SK-N-SH (cell line): ENCODE results near the gene ZNF511. TPM values are rescaled to one million over a fixed set of nuclear protein-coding genes. Genes with fewer than 3 reads are reported as not detected.

Experiments
- CTCF ChIA-PET: fragments of 300-600, 350-600 bp; formaldehyde crosslinking; extraction: SDS; loops from one replicate; lab custom pipeline; 2021; lab: Yijun Ruan, JAX
- POLR2A ChIA-PET: fragments of 350-600 bp; sonication (Branson Sonifier 250); formaldehyde crosslinking; extraction: SDS; loops from one replicate; lab custom pipeline; 2020; ENCODE audit warnings: antibody characterized with exemption, inconsistent platforms; lab: Yijun Ruan, JAX
- DNase-seq: peaks from one replicate; pipeline ENCODE4 v3.0.0; 2012
- H2AFZ ChIP-seq: fragments of 200-600 bp; sonication (generic); 2 replicates; pipeline ENCODE4 v1.8.1; 2016; ENCODE audit warnings: antibody characterized with exemption, mild to moderate bottlenecking, low read depth
- H3F3A ChIP-seq: fragments of 200-600 bp; sonication (generic); replicated peaks from 2 replicates; pipeline ENCODE3; 2016; ENCODE audit warnings: antibody characterized with exemption, mild to moderate bottlenecking; ENCODE audit not compliant: insufficient read depth
- H3K27ac ChIP-seq, 2 experiments: fragments of 200-500 bp in 1 of 2; fragments of 200-600 bp in 1 of 2; sonication (Bioruptor generic) in 1 of 2; sonication (generic), shearing (Covaris generic) in 1 of 2; 2 replicates each; pipeline versions ENCODE4 v1.5.1 to v1.6.1; 2014 to 2016; ENCODE audit warnings: low read depth in 2 of 2, inconsistent platforms in 1 of 2, low read length in 1 of 2, mild to moderate bottlenecking in 1 of 2, mixed read lengths in 1 of 2
- H3K27me3 ChIP-seq: fragments of 200-600 bp; sonication (generic), shearing (Covaris generic); 2 replicates; pipeline ENCODE4 v1.6.1; 2016; ENCODE audit warnings: mixed run types; ENCODE audit not compliant: insufficient read depth
- H3K36me3 ChIP-seq, 2 experiments: fragments of 200-500 bp in 1 of 2; fragments of 200-600 bp in 1 of 2; sonication (Bioruptor generic) in 1 of 2; sonication (generic) in 1 of 2; replicated peaks in 1 of 2; 2 replicates each; pipeline versions ENCODE3 to v1.5.1; 2014 to 2016; ENCODE audit warnings: low read length in 1 of 2, mild to moderate bottlenecking in 1 of 2; ENCODE audit not compliant: insufficient read depth in 2 of 2, control insufficient read depth in 1 of 2
- H3K4me1 ChIP-seq, 2 experiments: fragments of 200-500 bp in 1 of 2; fragments of 200-600 bp in 1 of 2; sonication (Bioruptor generic) in 1 of 2; sonication (generic), shearing (Covaris generic) in 1 of 2; 2 replicates each; pipeline versions ENCODE4 v1.5.1 to v1.6.1; 2014 to 2016; ENCODE audit warnings: low read depth in 1 of 2, low read length in 1 of 2, mixed run types in 1 of 2; ENCODE audit not compliant: insufficient read depth in 2 of 2, control insufficient read depth in 1 of 2
- H3K4me2 ChIP-seq: fragments of 200-600 bp; sonication (generic), shearing (Covaris generic); 2 replicates; pipeline ENCODE4 v1.6.1; 2017; ENCODE audit warnings: mixed run types
- H3K4me3 ChIP-seq, 2 experiments: fragments of 200-500 bp in 1 of 2; fragments of 200-600 bp in 1 of 2; sonication (Bioruptor generic) in 1 of 2; sonication (generic), shearing (Covaris generic) in 1 of 2; 2 replicates each; pipeline versions ENCODE4 v1.5.1 to v1.8.1; 2014 to 2016; ENCODE audit warnings: low read depth in 2 of 2, inconsistent platforms in 1 of 2, low read length in 1 of 2, mild to moderate bottlenecking in 1 of 2, mixed read lengths in 1 of 2, moderate library complexity in 1 of 2
- H3K79me2 ChIP-seq: fragments of 200-600 bp; sonication (generic); 2 replicates; pipeline ENCODE4 v1.8.1; 2017; ENCODE audit warnings: mild to moderate bottlenecking; ENCODE audit not compliant: insufficient read depth
- H3K9ac ChIP-seq: fragments of 200-600 bp; sonication (generic); 2 replicates; pipeline ENCODE4 v1.6.1; 2017; ENCODE audit warnings: mixed run types
- H3K9me2 ChIP-seq: fragments of 200-600 bp; sonication (generic); 2 replicates; pipeline ENCODE4 v1.6.1; 2017; ENCODE audit warnings: mixed run types
- H3K9me3 ChIP-seq: fragments of 200-600 bp; sonication (generic); 2 replicates; pipeline ENCODE4 v1.6.1; 2017; ENCODE audit warnings: mixed run types, mild to moderate bottlenecking, moderate library complexity
- H4K20me1 ChIP-seq: fragments of 200-600 bp; sonication (generic); 2 replicates; pipeline ENCODE4 v1.6.1; 2017; ENCODE audit warnings: mild to moderate bottlenecking, mixed run types; ENCODE audit not compliant: insufficient read depth
- CHD2 ChIP-seq: fragments of 150-350 bp; IDR thresholded peaks from 2 replicates; pipeline ENCODE4 v1.6.1; 2018; ENCODE audit warnings: low read length; ENCODE audit not compliant: partially characterized antibody
- ELF1 ChIP-seq: IDR thresholded peaks from 2 replicates; pipeline ENCODE4 v1.4.0; 2012
- EP300 ChIP-seq, 2 experiments: IDR thresholded peaks; 2 replicates each; pipeline versions ENCODE4 v1.4.0 to v1.6.1; 2012; ENCODE audit warnings: borderline replicate concordance in 1 of 2, low read depth in 1 of 2, low read length in 1 of 2
- FOSL2 ChIP-seq: IDR thresholded peaks from 2 replicates; pipeline ENCODE4 v1.4.0; 2012; ENCODE audit warnings: low read depth, mild to moderate bottlenecking, moderate library complexity, borderline replicate concordance
- FOXJ3 ChIP-seq: sonication (generic); formaldehyde crosslinking; IDR thresholded peaks from 2 replicates; pipeline ENCODE4 v1.5.1; 2020; ENCODE audit warnings: mild to moderate bottlenecking, missing genetic modification reagents
- GABPA ChIP-seq: IDR thresholded peaks from 2 replicates; pipeline ENCODE4 v1.4.0; 2012; ENCODE audit warnings: low read depth, mild to moderate bottlenecking
- GATA2 ChIP-seq: sonication (generic); formaldehyde crosslinking; IDR thresholded peaks from 2 replicates; pipeline ENCODE4 v1.5.0; 2020; ENCODE audit warnings: mild to moderate bottlenecking, missing genetic modification reagents
- IRF3 ChIP-seq: fragments of 150-350 bp; IDR thresholded peaks from 2 replicates; pipeline ENCODE4 v1.6.1; 2016; ENCODE audit warnings: mild to moderate bottlenecking, low read depth, low read length
- MEF2A ChIP-seq: IDR thresholded peaks from 2 replicates; pipeline ENCODE4 v1.4.0; 2012; ENCODE audit warnings: low read depth, borderline replicate concordance
- NRF1 ChIP-seq: IDR thresholded peaks from 2 replicates; pipeline ENCODE4 v1.6.1; 2012; ENCODE audit warnings: low read depth, mild to moderate bottlenecking, low read length
- PBX3 ChIP-seq: IDR thresholded peaks from 2 replicates; pipeline ENCODE4; 2012
- RAD21 ChIP-seq: IDR thresholded peaks from 2 replicates; pipeline ENCODE4 v1.6.1; 2012; ENCODE audit warnings: mild to moderate bottlenecking, low read length
- REST ChIP-seq: IDR thresholded peaks from 2 replicates; pipeline ENCODE4 v1.6.1; 2012; ENCODE audit warnings: mild to moderate bottlenecking, low read depth, low read length, moderate library complexity
- RFX5 ChIP-seq: IDR thresholded peaks from 2 replicates; pipeline ENCODE4 v1.6.1; 2012; ENCODE audit warnings: mild to moderate bottlenecking, improper control_type of control experiment, low read length
- RXRA ChIP-seq: IDR thresholded peaks from 2 replicates; pipeline ENCODE4 v1.4.0; 2012; ENCODE audit warnings: low read depth, mild to moderate bottlenecking, borderline replicate concordance
- SIN3A ChIP-seq: IDR thresholded peaks from 2 replicates; pipeline ENCODE4 v1.6.1; 2012; ENCODE audit warnings: low read depth, mild to moderate bottlenecking, low read length, moderate library complexity, borderline replicate concordance
- TCF12 ChIP-seq: IDR thresholded peaks from 2 replicates; pipeline ENCODE4 v1.4.0; 2012
- USF1 ChIP-seq: IDR thresholded peaks from 2 replicates; pipeline ENCODE4 v1.4.0; 2012; ENCODE audit warnings: low read depth, borderline replicate concordance
- USF2 ChIP-seq: fragments of 150-350 bp; IDR thresholded peaks from 2 replicates; pipeline ENCODE4 v1.6.1; 2017; ENCODE audit warnings: antibody characterized with exemption, low read length, low read depth, borderline replicate concordance
- YY1 ChIP-seq: IDR thresholded peaks from 2 replicates; pipeline ENCODE4 v1.4.0; 2012; ENCODE audit warnings: low read depth, mild to moderate bottlenecking
- WGBS: methylation state at CpG from one replicate; pipeline ENCODE4 v1.1.6; 2017; ENCODE audit warnings: low lambda C conversion rate; 5-methylcytosine and 5-hydroxymethylcytosine counted together
- polyA plus RNA-seq, 3 experiments: library from polyadenylated mRNA; depleted of rRNA; stranded (reverse); fragments of >200 nt; gene quantifications; 2 replicates each; pipeline ENCODE4 v1.2.3, GENCODE V29; 2012

The ZNF511 gene
- polyA plus RNA-seq, 1 of the 3 experiments (the other 2 are of a cell fraction), result 62.3 TPM

- TF ChIP-seq USF2 (no peak), FOSL2 (no peak), SIN3A (no peak), TCF12 (no peak), NRF1 (no peak)
Observed at GRCh38 chr10:133314911-133315310, 6.2 kb downstream of the ZNF511 start (continued).

- no peaks in the 10 kb centered on the region for H3K9me2 ChIP-seq
- 89% methylated on average over 5 of the region's 5 CpGs for WGBS
- no peak overlapping the region for H3K27ac ChIP-seq
- no peak overlapping the region for H3K9ac ChIP-seq
- H3K4me3 ChIP-seq, result no peak overlapping the region
- H3K4me2 ChIP-seq, result no peak overlapping the region
- H3K36me3 ChIP-seq, result peaks cover 3 to 17% of the 10 kb centered on the region in 2 experiments
- no peak for DNase-seq
- H3K79me2 ChIP-seq, result no peaks in the 10 kb centered on the region
- TF ChIP-seq EP300 (IDR thresholded peaks at IDR 0.05; ENCODE audit: borderline replicate concordance in 1 of 2, low read depth in 1 of 2, low read length in 1 of 2) (no peak), RFX5 (0 out of 2 replicates have a peak, but pooled peaks have one; percentile 67)
- no peaks in the 10 kb centered on the region for H4K20me1 ChIP-seq
- peaks cover 11% of the 10 kb centered on the region for H3F3A ChIP-seq
- POLR2A ChIA-PET, result interaction anchor here (1.2 kb wide), 1 partner anchor 8 kb away, joined by 3 read pairs; no protein-coding TSS in a partner anchor
- no peak overlapping the region for H2AFZ ChIP-seq
- no peaks in the 10 kb centered on the region for H3K27me3 ChIP-seq
- H3K4me1 ChIP-seq, result peaks cover 0 to 9% of the 10 kb centered on the region in 2 experiments; a peak in 1 of 4 replicates
- CTCF ChIA-PET, result interaction anchor here (1.9 to 3.6 kb wide), 3 partner anchors 8 to 14 kb away, joined by 7 to 15 read pairs (median 12); no protein-coding TSS in a partner anchor
- H3K9me3 ChIP-seq, result no peaks in the 10 kb centered on the region
Observed at GRCh38 chr10:133315847-133316246, 7.1 kb downstream of the ZNF511 start.

- Histone ChIP-seq H3K27ac (no peak overlapping the region), H3K4me3 (no peak overlapping the region), H3K79me2 (no peaks in the 10 kb centered on the region), H3K4me1 (peaks cover 0 to 9% of the 10 kb centered on the region in 2 experiments; a peak in 1 of 4 replicates), H3K9me3 (no peaks in the 10 kb centered on the region), H3K27me3 (no peaks in the 10 kb centered on the region), H3K9ac (no peak overlapping the region), H3K9me2 (no peaks in the 10 kb centered on the region), H3K36me3 (peaks cover 0 to 17% of the 10 kb centered on the region in 2 experiments), H2AFZ (no peak overlapping the region), H4K20me1 (no peaks in the 10 kb centered on the region), H3F3A (peaks cover 7% of the 10 kb centered on the region), H3K4me2 (no peak overlapping the region)
- ChIA-PET CTCF (interaction anchor here (1.9 to 3.6 kb wide), 2 partner anchors 8 to 9 kb away, joined by 7 to 15 read pairs; no protein-coding TSS in a partner anchor), POLR2A (interaction anchor here (1.2 kb wide), 1 partner anchor 8 kb away, joined by 3 read pairs; no protein-coding TSS in a partner anchor)
- 80% methylated on average over 9 of the region's 9 CpGs for WGBS
- DNase-seq, result no peak
- TF ChIP-seq RAD21 (no peak), FOXJ3 (CRISPR knock-in tag) (no peak), USF1 (no peak), CHD2 (no peak), MEF2A (no peak), TCF12 (no peak), YY1 (no peak), GABPA (no peak), ELF1 (no peak), REST (no peak), RXRA (no peak), PBX3 (no peak), IRF3 (no peak), GATA2 (CRISPR knock-in tag) (no peak)
Observed at GRCh38 chr10:133316266-133316665, 7.6 kb downstream of the ZNF511 start.
